Endothelial cell (in vitro differentiated cells): ENCODE measurements around the gene AGRP. TPM values are rescaled to one million over a fixed set of nuclear protein-coding genes. Genes with fewer than 3 reads are reported as not detected.

Experiments
- DNase-seq: peaks from one replicate; pipeline ENCODE4 v3.0.0; 2021; ENCODE audit warnings: low spot score
- H3K27ac Mint-ChIP-seq: one replicate; pipeline ENCODE4 v1.8.0; 2021; ENCODE audit warnings: mixed read lengths, inconsistent platforms; ENCODE audit not compliant: unreplicated experiment
- H3K27me3 Mint-ChIP-seq: one replicate; pipeline ENCODE4 v1.8.0; 2021; ENCODE audit warnings: mild to moderate bottlenecking, moderate library complexity, mixed read lengths, inconsistent platforms; ENCODE audit not compliant: unreplicated experiment
- H3K36me3 Mint-ChIP-seq: one replicate; pipeline ENCODE4 v1.8.0; 2021; ENCODE audit warnings: mild to moderate bottlenecking, low read depth, mixed read lengths, inconsistent platforms; ENCODE audit not compliant: unreplicated experiment
- H3K4me1 Mint-ChIP-seq: one replicate; pipeline ENCODE4 v1.8.0; 2021; ENCODE audit warnings: mild to moderate bottlenecking, mixed read lengths, inconsistent platforms; ENCODE audit not compliant: unreplicated experiment
- H3K4me3 Mint-ChIP-seq: one replicate; pipeline ENCODE4 v1.8.0; 2021; ENCODE audit warnings: mild to moderate bottlenecking, mixed read lengths, inconsistent platforms; ENCODE audit not compliant: unreplicated experiment
- H3K9me3 Mint-ChIP-seq: one replicate; pipeline ENCODE4 v1.8.0; 2021; ENCODE audit warnings: mixed read lengths, inconsistent platforms; ENCODE audit not compliant: unreplicated experiment
- CTCF ChIP-seq: fragments of 200-600 bp; sonication (generic); IDR thresholded peaks from one replicate; pipeline ENCODE4 v1.5.0; 2021; ENCODE audit warnings: antibody characterized with exemption; ENCODE audit not compliant: unreplicated experiment
- total RNA-seq: library from RNA; stranded (reverse); fragmentation: NEBNext Ultra II Directional; extraction: Animal tissue kit (Norgen Biotek cat#: 25700); gene quantifications from one replicate; pipeline ENCODE4 v1.2.1, GENCODE V29; 2021; ENCODE audit not compliant: unreplicated experiment

Gene AGRP
- total RNA-seq, 1 donor from 2014 or later, result not detected

- Mint-ChIP-seq H3K27ac (peak overlapping the region; percentile 50), H3K4me1 (peaks cover 25% of the 10 kb centered on the region), H3K36me3 (peaks cover 18% of the 10 kb centered on the region), H3K27me3 (peaks cover 14% of the 10 kb centered on the region), H3K4me3 (no peak overlapping the region), H3K9me3 (no peaks in the 10 kb centered on the region)
- no peak for TF ChIP-seq CTCF
- DNase-seq, result no peak
Observed at GRCh38 chr16:67454852-67455251, 28.5 kb downstream of the AGRP start.

- TF ChIP-seq CTCF, result no peak
- Mint-ChIP-seq H3K27ac (no peak overlapping the region), H3K4me1 (peaks cover 22% of the 10 kb centered on the region), H3K27me3 (peaks cover 19% of the 10 kb centered on the region), H3K4me3 (no peak overlapping the region), H3K36me3 (peaks cover 22% of the 10 kb centered on the region), H3K9me3 (no peaks in the 10 kb centered on the region)
- no peak for DNase-seq
Observed at GRCh38 chr16:67454104-67454503, 29.2 kb downstream of the AGRP start.

- Mint-ChIP-seq H3K27ac (no peak overlapping the region), H3K36me3 (peaks cover 17% of the 10 kb centered on the region), H3K9me3 (no peaks in the 10 kb centered on the region), H3K4me1 (peaks cover 16% of the 10 kb centered on the region), H3K27me3 (peaks cover 16% of the 10 kb centered on the region), H3K4me3 (no peak overlapping the region)
- DNase-seq, result no peak
- no peak for TF ChIP-seq CTCF
Observed at GRCh38 chr16:67451704-67452435, 31.5 kb downstream of the AGRP start.

- H3K4me1 Mint-ChIP-seq, result peaks cover 16% of the 10 kb centered on the region
- no peak for TF ChIP-seq CTCF
- no peak overlapping the region for H3K4me3 Mint-ChIP-seq
- DNase-seq, result no peak
- H3K36me3 Mint-ChIP-seq, result peaks cover 17% of the 10 kb centered on the region
- H3K9me3 Mint-ChIP-seq, result no peaks in the 10 kb centered on the region
- H3K27ac Mint-ChIP-seq, result no peak overlapping the region
- peaks cover 23% of the 10 kb centered on the region for H3K27me3 Mint-ChIP-seq
Observed at GRCh38 chr16:67451061-67451703, 32.2 kb downstream of the AGRP start.

- Mint-ChIP-seq H3K27me3 (peaks cover 24% of the 10 kb centered on the region), H3K4me3 (peak overlapping the region; percentile 11), H3K36me3 (peaks cover 17% of the 10 kb centered on the region), H3K9me3 (no peaks in the 10 kb centered on the region), H3K27ac (no peak overlapping the region), H3K4me1 (peaks cover 17% of the 10 kb centered on the region)
- DNase-seq, result no peak
- TF ChIP-seq CTCF, result no peak
Observed at GRCh38 chr16:67449739-67450138, 33.6 kb downstream of the AGRP start.
